GM12874 (cell line): ENCODE results near the gene PAIP2.

Experiments used
- CTCF ChIP-seq: IDR thresholded peaks from 2 replicates; pipeline ENCODE4 v1.5.1; 2011; ENCODE audit warnings: low read depth, mild to moderate bottlenecking, control low read depth, low read length, moderate library complexity; ENCODE audit not compliant: insufficient read depth

PAIP2 gene

GRCh38 chr5:139306628-139307379 lies 34.9 kb upstream of the PAIP2 start:
- no peak for TF ChIP-seq CTCF

- no peak for TF ChIP-seq CTCF
These were observed 32.9 kb upstream of the PAIP2 start for GRCh38 chr5:139308797-139309196.

GRCh38 chr5:139312075-139312474 lies 29.6 kb upstream of the PAIP2 start:
- no peak for TF ChIP-seq CTCF

GRCh38 chr5:139314276-139314675 lies 27.4 kb upstream of the PAIP2 start:
- TF ChIP-seq CTCF = no peak

- no peak for TF ChIP-seq CTCF
These were observed 26.5 kb upstream of the PAIP2 start for GRCh38 chr5:139315056-139315615.

- no peak for TF ChIP-seq CTCF
These were observed 5.8 kb upstream of the PAIP2 start for GRCh38 chr5:139335811-139336210.

- TF ChIP-seq CTCF = no peak
These were observed 1.6 kb upstream of the PAIP2 start for GRCh38 chr5:139340051-139340450.
